IgD-negative memory B cell (primary cell): Measurements from ENCODE around the gene POLD3. TPM values are rescaled to one million over a fixed set of nuclear protein-coding genes. Genes with fewer than 3 reads are reported as not detected.
"Not testable (repeated sequence)": the region's sequence is repeated elsewhere in the genome, so short reads cannot be mapped to it uniquely, and the experiment has no call there.

ENCODE experiments used
- H3K27ac Mint-ChIP-seq, 3 donors: one replicate each; pipeline ENCODE4 v1.8.0; 2020 to 2022; ENCODE audit warnings: mild to moderate bottlenecking in 3 of 3, mixed read lengths in 3 of 3, moderate library complexity in 1 of 3
- H3K27me3 Mint-ChIP-seq: one replicate; pipeline ENCODE4 v1.8.0; 2021; ENCODE audit warnings: mixed read lengths
- H3K36me3 Mint-ChIP-seq: one replicate; pipeline ENCODE4 v1.8.0; 2020; ENCODE audit warnings: mild to moderate bottlenecking, mixed read lengths
- H3K4me1 Mint-ChIP-seq, 3 donors: one replicate each; pipeline ENCODE4 v1.8.0; 2020 to 2022; ENCODE audit warnings: mixed read lengths in 3 of 3, mild to moderate bottlenecking in 1 of 3
- H3K4me3 Mint-ChIP-seq, 4 donors: one replicate each; pipeline ENCODE4 v1.8.0; 2020 to 2022; ENCODE audit warnings: mild to moderate bottlenecking in 4 of 4, mixed read lengths in 4 of 4, moderate library complexity in 3 of 4
- H3K9me3 Mint-ChIP-seq, 3 donors: one replicate each; pipeline ENCODE4 v1.8.0; 2020 to 2021; ENCODE audit warnings: mixed read lengths in 3 of 3, mild to moderate bottlenecking in 1 of 3
- polyA plus RNA-seq: library from polyadenylated mRNA; unstranded; fragments of 300-500 nt; fragmentation: Illumina TruSeq; gene quantifications from one replicate; pipeline ENCODE4 v1.2.3, GENCODE V29; 2021

The POLD3 gene
- polyA plus RNA-seq, 1 donor from 2014 or later, result 14.0 TPM

DNA sequence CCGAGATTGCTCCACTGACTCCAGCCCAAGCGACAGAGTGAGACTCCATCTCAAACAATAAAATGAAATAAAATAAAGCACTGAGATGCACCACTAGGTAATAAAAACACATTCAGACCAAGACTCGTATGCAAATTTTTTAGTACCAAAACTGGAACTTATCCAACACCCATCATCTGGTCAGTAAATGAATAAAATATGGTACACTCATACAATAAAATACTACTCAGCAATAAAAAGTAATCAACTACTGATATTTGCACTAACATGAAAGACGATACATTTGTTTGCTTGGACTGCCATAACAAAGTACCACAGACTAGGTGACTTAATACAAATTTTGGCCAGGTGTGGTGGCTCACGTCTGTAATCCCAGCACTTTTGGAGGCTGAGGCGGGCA, 17.8 kb upstream of the POLD3 start:
- H3K27ac Mint-ChIP-seq, result no peak overlapping the region
- H3K27me3 Mint-ChIP-seq, result peaks cover 5% of the 10 kb centered on the region
- H3K9me3 Mint-ChIP-seq, result no peaks in the 10 kb centered on the region
- no peaks in the 10 kb centered on the region for H3K36me3 Mint-ChIP-seq
- H3K4me3 Mint-ChIP-seq, result no peak overlapping the region
- no peaks in the 10 kb centered on the region for H3K4me1 Mint-ChIP-seq

GRCh38 chr11:74575999-74576398, 16.4 kb upstream of the POLD3 start:
- Mint-ChIP-seq H3K27ac (no peak overlapping the region), H3K4me3 (no peak overlapping the region), H3K4me1 (peaks cover 0 to 3% (median 2%) of the 10 kb centered on the region in 3 donors), H3K27me3 (peaks cover 5% of the 10 kb centered on the region), H3K9me3 (no peaks in the 10 kb centered on the region), H3K36me3 (no peaks in the 10 kb centered on the region)

- Mint-ChIP-seq H3K27ac (no peak overlapping the region), H3K9me3 (no peaks in the 10 kb centered on the region), H3K36me3 (no peaks in the 10 kb centered on the region), H3K27me3 (peaks cover 4% of the 10 kb centered on the region), H3K4me3 (no peak overlapping the region), H3K4me1 (peaks cover 0 to 5% (median 3%) of the 10 kb centered on the region in 3 donors)
Observed at GRCh38 chr11:74577181-74577580, 15.2 kb upstream of the POLD3 start.

DNA sequence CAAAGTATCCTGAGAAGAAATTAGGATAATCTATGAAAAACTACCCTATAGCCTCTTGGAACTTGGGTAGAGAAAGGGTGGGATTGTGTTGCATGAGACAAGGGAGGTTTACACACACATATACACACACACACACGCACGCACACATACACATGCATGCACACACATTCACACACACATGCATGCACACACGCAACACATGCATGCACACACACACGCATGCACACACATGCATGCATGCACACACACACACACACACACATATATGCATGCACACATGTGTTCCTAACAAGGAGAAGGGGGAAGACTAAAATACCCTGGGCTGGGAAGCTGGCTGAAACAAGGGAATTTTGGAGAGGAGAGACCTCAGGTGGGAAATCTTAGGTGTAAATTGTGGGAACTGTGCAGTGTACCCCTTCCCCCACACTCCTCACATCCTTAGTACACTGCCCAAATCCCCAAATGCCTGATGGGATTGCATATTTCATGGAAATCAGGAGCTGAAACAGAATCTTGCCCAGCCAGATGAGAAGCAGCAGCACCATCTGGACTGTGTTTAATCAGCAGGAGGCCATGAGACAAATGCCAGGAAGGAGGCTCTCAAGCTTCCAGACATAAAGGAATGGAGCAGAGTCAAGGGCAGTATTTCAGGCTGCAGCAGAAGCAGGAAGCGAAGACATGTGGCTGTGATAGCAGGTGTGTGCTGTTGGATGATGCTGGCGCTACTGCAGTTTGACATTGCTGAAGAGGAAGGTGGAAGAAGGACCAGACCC, 14.6 kb upstream of the POLD3 start:
- Mint-ChIP-seq H3K36me3 (no peaks in the 10 kb centered on the region), H3K4me3 (no peak overlapping the region), H3K27ac (no peak overlapping the region), H3K4me1 (peaks cover 0 to 5% (median 3%) of the 10 kb centered on the region in 3 donors), H3K27me3 (peaks cover 4% of the 10 kb centered on the region), H3K9me3 (no peaks in the 10 kb centered on the region)

DNA sequence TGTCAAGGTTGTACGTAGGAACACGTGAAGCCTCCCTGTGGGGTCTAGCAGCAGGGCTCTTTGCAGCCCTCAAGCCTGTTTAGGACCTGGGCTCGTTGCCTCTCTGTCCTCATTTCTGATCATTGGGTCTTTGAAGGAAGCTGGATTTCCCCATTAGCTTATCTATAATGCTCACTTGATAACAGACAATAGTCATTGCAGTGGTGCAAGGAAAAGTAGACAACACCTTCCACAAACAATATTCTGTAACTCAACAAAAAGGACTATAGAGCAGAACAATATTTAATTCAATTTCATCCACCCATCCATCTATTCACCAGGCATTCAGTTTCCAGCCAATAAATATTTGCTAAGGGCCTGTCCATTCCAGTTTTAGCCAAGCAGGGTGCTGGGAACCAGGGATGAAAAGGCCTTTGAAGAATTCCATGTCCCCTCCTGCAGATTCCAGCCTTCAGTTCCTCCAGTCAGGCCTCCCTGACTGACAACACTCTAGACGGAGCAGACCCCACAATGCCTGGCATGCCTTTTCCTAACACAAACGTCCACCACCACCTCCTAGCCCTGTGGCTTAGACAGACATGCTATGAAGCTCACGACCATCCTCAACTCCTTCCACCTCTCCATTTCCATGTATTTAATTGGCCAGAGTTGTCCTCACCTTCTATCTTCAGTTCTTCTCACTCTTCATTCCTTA, 12.7 kb upstream of the POLD3 start:
- no peak overlapping the region for H3K27ac Mint-ChIP-seq
- H3K36me3 Mint-ChIP-seq, result no peaks in the 10 kb centered on the region
- no peaks in the 10 kb centered on the region for H3K9me3 Mint-ChIP-seq
- H3K27me3 Mint-ChIP-seq, result no peaks in the 10 kb centered on the region
- peaks cover 0 to 5% (median 3%) of the 10 kb centered on the region in 3 donors for H3K4me1 Mint-ChIP-seq
- H3K4me3 Mint-ChIP-seq, result no peak overlapping the region

GRCh38 chr11:74581954-74582547, 10.3 kb upstream of the POLD3 start:
- Mint-ChIP-seq H3K9me3 (no peaks in the 10 kb centered on the region), H3K36me3 (no peaks in the 10 kb centered on the region), H3K4me1 (peaks cover 0 to 5% (median 3%) of the 10 kb centered on the region in 3 donors), H3K27me3 (no peaks in the 10 kb centered on the region), H3K27ac (no peak overlapping the region), H3K4me3 (no peak overlapping the region)

DNA sequence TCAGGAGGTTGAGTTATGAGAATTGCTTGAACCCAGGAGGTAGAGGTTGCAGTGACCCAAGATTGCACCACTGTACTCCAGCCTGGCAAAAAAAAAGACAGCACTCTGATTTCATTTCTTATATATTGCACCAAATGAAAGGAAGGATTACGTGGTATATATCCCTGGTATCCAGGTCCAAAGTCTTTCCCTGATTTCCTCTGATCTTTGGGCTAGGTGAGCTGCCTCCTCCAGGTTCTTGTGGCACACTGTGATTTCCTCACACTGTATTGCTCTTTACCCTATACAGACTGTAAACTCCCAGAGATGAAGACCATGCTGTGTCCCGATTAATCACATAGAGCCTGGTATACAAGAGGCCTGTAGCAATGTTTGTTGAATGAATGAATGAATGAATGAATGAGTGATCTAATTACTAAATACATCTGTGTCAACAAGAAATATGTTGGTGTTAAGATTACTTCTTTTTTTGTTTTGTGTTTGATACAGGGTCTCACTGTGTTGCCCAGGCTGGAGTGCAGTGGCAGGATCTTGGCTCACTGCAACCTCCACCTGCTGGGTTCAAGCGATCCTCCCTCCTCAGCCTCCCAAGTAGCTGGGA, 9.3 kb upstream of the POLD3 start:
- Mint-ChIP-seq H3K4me1 (peaks cover 0 to 5% (median 3%) of the 10 kb centered on the region in 3 donors), H3K36me3 (no peaks in the 10 kb centered on the region), H3K27me3 (no peaks in the 10 kb centered on the region), H3K9me3 (no peaks in the 10 kb centered on the region), H3K27ac (no peak overlapping the region), H3K4me3 (no peak overlapping the region)

- H3K27ac Mint-ChIP-seq, H3K9me3 Mint-ChIP-seq, H3K36me3 Mint-ChIP-seq, H3K4me3 Mint-ChIP-seq, H3K27me3 Mint-ChIP-seq: not testable (repeated sequence)
- peaks cover 19 to 25% (median 19%) of the 10 kb centered on the region in 3 donors for H3K4me1 Mint-ChIP-seq
Observed at GRCh38 chr11:74590492-74590891, 1.9 kb upstream of the POLD3 start.

DNA sequence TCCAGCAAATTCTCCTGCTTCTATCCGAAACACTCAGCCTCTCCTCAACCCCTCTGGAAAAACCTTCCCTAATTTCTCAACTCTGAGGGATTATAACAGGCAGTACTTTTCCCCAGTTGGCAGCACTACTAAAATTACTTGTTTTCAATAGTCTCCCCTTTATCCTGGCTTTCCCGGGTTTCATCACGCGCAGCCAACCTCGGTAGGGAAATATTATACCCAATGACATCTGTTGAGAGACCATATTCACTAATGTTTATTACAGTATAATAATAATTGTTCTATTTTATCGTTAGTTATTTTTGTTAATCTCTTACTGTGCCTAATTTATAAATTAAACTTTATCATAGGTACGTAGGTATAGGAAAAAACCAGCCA, 330 bp upstream of the POLD3 start:
- peaks cover 19 to 25% (median 19%) of the 10 kb centered on the region in 3 donors for H3K4me1 Mint-ChIP-seq
- H3K27ac Mint-ChIP-seq, result peak overlapping the region; percentile 95 to 99 (median 96)
- H3K4me3 Mint-ChIP-seq, result peak overlapping the region; percentile 97 to 100 (median 99)

DNA sequence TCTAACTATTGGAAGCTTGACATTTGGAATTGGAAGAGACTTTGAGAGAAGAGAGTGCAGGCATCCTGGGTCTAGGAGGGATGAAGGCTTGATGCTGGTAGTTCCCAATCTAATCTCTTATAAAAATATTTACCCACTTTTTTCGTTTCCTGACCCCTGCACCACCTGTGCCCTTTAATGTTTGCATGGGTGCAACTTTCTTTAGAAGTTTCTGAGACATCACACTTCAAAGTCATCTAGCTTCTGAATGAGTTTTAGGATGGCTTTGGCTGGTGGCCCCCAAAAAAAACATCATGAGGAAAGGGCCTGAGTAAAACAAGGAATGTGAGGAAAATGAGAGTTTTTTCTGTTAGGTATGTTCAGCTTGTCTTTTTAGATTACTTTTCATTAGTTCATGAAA, 1.1 kb downstream of the POLD3 start:
- H3K36me3 Mint-ChIP-seq, result peaks cover 13% of the 10 kb centered on the region
- H3K4me3 Mint-ChIP-seq, result peak overlapping the region; percentile 97 to 100 (median 99)
- peaks cover 0 to 4% (median 2%) of the 10 kb centered on the region in 3 donors for H3K9me3 Mint-ChIP-seq
- H3K27me3 Mint-ChIP-seq, result peaks cover 2% of the 10 kb centered on the region
- H3K27ac Mint-ChIP-seq, result peak overlapping the region in 2 of 3 donors; percentile 96 to 99
- H3K4me1 Mint-ChIP-seq, result peaks cover 19 to 25% (median 19%) of the 10 kb centered on the region in 3 donors

More for the DNA sequence above, 330 bp upstream of the POLD3 start:
- Mint-ChIP-seq H3K27me3 (peaks cover 2% of the 10 kb centered on the region), H3K9me3 (peaks cover 0 to 4% (median 2%) of the 10 kb centered on the region in 3 donors), H3K36me3 (peaks cover 6% of the 10 kb centered on the region)

DNA sequence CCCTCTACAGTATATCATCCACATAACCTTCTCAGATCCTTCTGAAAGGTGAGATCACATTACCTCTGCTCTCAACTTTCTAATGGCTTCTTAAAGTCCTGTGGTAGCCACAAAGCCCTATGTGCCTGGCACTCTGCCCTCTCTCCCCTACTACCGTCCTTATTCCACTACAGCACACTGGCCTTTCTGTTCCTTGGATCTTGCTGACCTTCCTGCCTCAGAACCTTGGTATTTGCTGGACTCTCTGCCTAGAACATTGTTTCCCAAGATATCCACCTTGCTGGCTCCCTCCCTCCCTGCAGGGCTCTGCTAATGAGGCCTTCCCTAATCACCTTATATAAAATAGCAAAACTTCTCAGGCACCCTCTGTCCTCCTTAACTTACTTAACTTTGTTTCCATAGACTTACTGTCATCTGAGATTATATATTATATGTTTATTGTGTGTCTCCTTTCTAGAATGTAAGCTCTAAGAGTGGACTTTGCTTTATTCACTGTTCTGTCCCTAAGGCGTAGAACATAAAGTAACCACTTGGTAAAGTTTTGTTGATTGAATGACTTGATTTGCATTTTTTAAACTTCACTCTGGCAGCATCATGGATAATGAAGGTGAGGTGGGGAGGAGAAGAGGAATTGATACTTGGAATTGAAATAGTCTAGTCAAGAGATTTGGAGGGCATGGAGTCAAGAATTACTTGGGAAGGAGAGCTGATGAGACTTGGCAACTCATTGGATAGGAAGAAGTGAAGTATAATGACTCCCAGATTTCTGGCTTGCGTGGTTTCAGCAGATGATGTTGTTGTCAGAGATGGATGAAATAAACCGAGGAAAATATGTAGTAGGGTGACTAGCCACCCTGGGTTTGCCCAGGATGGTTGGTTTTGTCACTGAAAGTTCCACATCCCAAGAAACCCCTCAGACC, 10.5 kb downstream of the POLD3 start:
- Mint-ChIP-seq H3K27me3 (no peaks in the 10 kb centered on the region), H3K36me3 (peaks cover 8% of the 10 kb centered on the region), H3K27ac (no peak overlapping the region), H3K9me3 (no peaks in the 10 kb centered on the region), H3K4me3 (no peak overlapping the region), H3K4me1 (peaks cover 0 to 4% (median 1%) of the 10 kb centered on the region in 3 donors)

- Mint-ChIP-seq H3K4me3 (no peak overlapping the region), H3K36me3 (peaks cover 2% of the 10 kb centered on the region), H3K27ac (no peak overlapping the region), H3K27me3 (no peaks in the 10 kb centered on the region), H3K4me1 (peaks cover 0 to 4% (median 1%) of the 10 kb centered on the region in 3 donors), H3K9me3 (no peaks in the 10 kb centered on the region)
Observed at GRCh38 chr11:74603845-74604244, 11.5 kb downstream of the POLD3 start.

DNA sequence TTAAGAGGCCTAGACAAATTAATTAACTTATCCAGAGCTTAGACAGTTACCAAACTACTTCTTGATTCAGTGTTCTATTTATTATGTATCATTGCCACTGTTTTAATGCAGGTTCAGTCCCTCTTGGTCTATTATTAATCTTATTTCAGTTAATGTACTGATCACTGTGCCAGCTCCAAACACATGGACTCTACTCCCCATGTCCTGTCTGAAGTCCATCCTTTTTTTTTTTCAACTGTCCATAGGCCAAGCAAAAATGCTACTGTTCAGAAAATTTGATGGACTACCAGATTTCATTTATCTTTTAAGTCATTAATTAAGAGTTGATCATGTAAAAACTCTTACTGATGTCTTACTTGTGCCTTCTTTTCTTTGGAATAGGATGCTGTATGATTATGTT, 11.9 kb downstream of the POLD3 start:
- Mint-ChIP-seq H3K4me1 (peaks cover 0 to 4% (median 1%) of the 10 kb centered on the region in 3 donors), H3K36me3 (peaks cover 2% of the 10 kb centered on the region), H3K27me3 (no peaks in the 10 kb centered on the region), H3K27ac (no peak overlapping the region), H3K4me3 (no peak overlapping the region), H3K9me3 (no peaks in the 10 kb centered on the region)

DNA sequence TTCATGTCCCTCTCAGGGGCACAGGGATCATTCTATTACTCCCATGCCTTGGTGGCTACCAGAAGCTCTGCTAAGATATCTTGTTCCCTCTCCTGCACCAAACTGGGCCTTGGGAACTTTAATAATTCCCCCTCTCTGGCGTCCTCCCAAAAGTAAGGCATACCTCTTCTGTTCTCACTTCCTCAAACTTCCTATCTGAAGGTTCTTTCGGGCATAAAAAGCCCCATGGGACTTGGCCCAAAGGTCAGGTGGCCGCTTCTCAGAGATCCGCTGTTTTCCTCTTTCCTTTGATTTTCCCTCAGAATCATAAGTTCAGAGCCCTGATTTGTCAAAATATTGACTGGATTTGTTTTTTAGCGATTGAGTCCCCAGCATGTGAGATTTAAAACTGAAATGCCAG, 13.0 kb downstream of the POLD3 start:
- Mint-ChIP-seq H3K27me3 (no peaks in the 10 kb centered on the region), H3K36me3 (peaks cover 2% of the 10 kb centered on the region), H3K4me1 (peaks cover 0 to 6% (median 1%) of the 10 kb centered on the region in 3 donors), H3K27ac (peak overlapping the region in 1 of 3 donors; percentile 86), H3K4me3 (no peak overlapping the region), H3K9me3 (no peaks in the 10 kb centered on the region)
